Measurements from ENCODE around the gene SFN. TPM values are rescaled to one million over a fixed set of nuclear protein-coding genes. Genes with fewer than 3 reads are reported as not detected.

The SFN gene
- total RNA-seq, 1 experiment from 2014 or later, result 245 TPM

- H3K4me1 ChIP-seq (ENCODE audit: control insufficient read depth in 1 of 2, insufficient read depth in 2 of 2, low read length in 2 of 2), result peaks cover 42 to 62% of the 10 kb centered on the region in 2 experiments
- TF ChIP-seq ELF1 (IDR thresholded peaks at IDR 0.05; ENCODE audit: borderline replicate concordance, low read depth) (no peak), CBX3 (IDR thresholded peaks at IDR 0.05; ENCODE audit: low read depth) (no peak), JUND (IDR thresholded peaks at IDR 0.05) (no peak), TCF7L2 (IDR thresholded peaks at IDR 0.05; ENCODE audit: borderline replicate concordance, extremely low read depth, insufficient read depth, insufficient read length) (peak; percentile 49), RAD21 (IDR thresholded peaks at IDR 0.05; ENCODE audit: low read depth) (no peak), REST (IDR thresholded peaks at IDR 0.05; ENCODE audit: low read depth) (no peak), EZH2 (IDR thresholded peaks at IDR 0.05) (no peak), FOSL1 (IDR thresholded peaks at IDR 0.05; ENCODE audit: low read depth) (no peak), ZBTB33 (IDR thresholded peaks at IDR 0.05; ENCODE audit: extremely low read depth, insufficient replicate concordance, low read length) (no peak), POLR2AphosphoS5 (IDR thresholded peaks at IDR 0.05; ENCODE audit: low read depth, low read length) (peak; percentile 98), CEBPB (IDR thresholded peaks at IDR 0.05; ENCODE audit: low read depth) (no peak), EGR1 (IDR thresholded peaks at IDR 0.05; ENCODE audit: low read depth) (no peak), ZNF274 (IDR thresholded peaks at IDR 0.05; ENCODE audit: low read depth, low read length) (no peak), EZH2phosphoT487 (IDR thresholded peaks at IDR 0.05; ENCODE audit: borderline replicate concordance) (no peak), ATF3 (IDR thresholded peaks at IDR 0.05) (no peak), ZFX (IDR thresholded peaks at IDR 0.05) (peak; percentile 63; the same call in 1 of the 2 replicates), YY1 (IDR thresholded peaks at IDR 0.05; ENCODE audit: extremely low read depth, insufficient replicate concordance, low read depth, low read length) (peak; percentile 57), SP1 (IDR thresholded peaks at IDR 0.05; ENCODE audit: low read depth) (no peak), POLR2A (IDR thresholded peaks at IDR 0.05; ENCODE audit: borderline replicate concordance, extremely low read depth, insufficient read depth, insufficient read length) (peak; percentile 95)
- ChIA-PET RAD21 (ENCODE audit: low non-redundant PET in 1 of 2, low total read pairs in 2 of 2, uncharacterized antibody in 2 of 2, unreplicated experiment in 2 of 2) (interaction anchor here (0.7 to 0.9 kb wide), 2 partner anchors 54 to 257 kb away, joined by 3 read pairs; no protein-coding TSS in a partner anchor), POLR2A (interaction anchor here (0.7 to 3.9 kb wide), 19 partner anchors 9 to 272 kb away, joined by 3 to 29 read pairs (median 5); partner anchors contain the start of genes GPATCH3, GPN2, NUDC and TRNP1), CTCF (interaction anchor here (0.9 to 3.1 kb wide), 11 partner anchors 10 to 364 kb away, joined by 3 to 12 read pairs (median 4); no protein-coding TSS in a partner anchor)
- no peaks in the 10 kb centered on the region for H3K27me3 ChIP-seq (ENCODE audit: insufficient read depth, low read length)
- peak overlapping the region; percentile 99 for H3K9ac ChIP-seq (ENCODE audit: low read length)
- peaks cover 20% of the 10 kb centered on the region for H3K79me2 ChIP-seq (ENCODE audit: insufficient read depth, low read length)
- ATAC-seq (peak; percentile 72), DNase-seq (ENCODE audit: low read depth, low spot score) (peak; percentile 95)
- H4K20me1 ChIP-seq (ENCODE audit: insufficient read depth), result no peaks in the 10 kb centered on the region
- peak overlapping the region; percentile 88 to 96 for H3K4me3 ChIP-seq (replicated peaks in 1 of 2; ENCODE audit: low read depth in 1 of 2, low read length in 2 of 2)
- no peak overlapping the region for H2AFZ ChIP-seq (ENCODE audit: low read depth, low read length, poor library complexity, severe bottlenecking)
- peak overlapping the region; percentile 100 for H3K4me2 ChIP-seq (ENCODE audit: low read length)
- H3K9me2 ChIP-seq (ENCODE audit: insufficient read depth), result no peaks in the 10 kb centered on the region
- 0 out of 4 replicates have a peak, but pooled peaks cover 0 to 5% of the 10 kb centered on the region in 2 experiments for H3K36me3 ChIP-seq (ENCODE audit: control insufficient read depth in 1 of 2, insufficient read depth in 2 of 2, low read length in 2 of 2)
- BruUV-seq (replicated peaks), result TSS peak; percentile 88
- intact Hi-C loops (cut with micrococcal nuclease), result loop anchor here (5.0 to 10.0 kb wide), 2 partner anchors 170 to 263 kb away; partner anchors contain the start of gene ARID1A
- H3K9me3 ChIP-seq (ENCODE audit: control insufficient read depth in 1 of 2, insufficient read depth in 1 of 2, low read depth in 1 of 2, low read length in 2 of 2), result no peaks in the 10 kb centered on the region
- H3K27ac ChIP-seq (ENCODE audit: low read depth, low read length), result peak overlapping the region; percentile 100
Observed at GRCh38 chr1:26864610-26865480, 1.9 kb downstream of the SFN start.
